Endometrial microvascular endothelial cells (primary cell): ENCODE measurements around the gene MYH6. TPM values are rescaled to one million over a fixed set of nuclear protein-coding genes. Genes with fewer than 3 reads are reported as not detected.
"Not testable (repeated sequence)": the region's sequence is repeated elsewhere in the genome, so short reads cannot be mapped to it uniquely, and the experiment has no call there.

ENCODE experiments used
- in situ Hi-C: cut with HindIII; loops from 2 replicates; pipeline ENCODE4 v1.10.0; 2017; ENCODE audit warnings: low sequenced_read_pairs, low pct_unique_long_range_greater_than_20kb; ENCODE audit errors: inconsistent ontology term
- total RNA-seq: library from RNA; depleted of rRNA; stranded (reverse); fragments of >200 nt; gene quantifications from one replicate; pipeline ENCODE4 v1.2.3, GENCODE V29; 2015; ENCODE audit errors: inconsistent ontology term

The MYH6 gene
- total RNA-seq, 1 donor from 2014 or later: not detected

DNA sequence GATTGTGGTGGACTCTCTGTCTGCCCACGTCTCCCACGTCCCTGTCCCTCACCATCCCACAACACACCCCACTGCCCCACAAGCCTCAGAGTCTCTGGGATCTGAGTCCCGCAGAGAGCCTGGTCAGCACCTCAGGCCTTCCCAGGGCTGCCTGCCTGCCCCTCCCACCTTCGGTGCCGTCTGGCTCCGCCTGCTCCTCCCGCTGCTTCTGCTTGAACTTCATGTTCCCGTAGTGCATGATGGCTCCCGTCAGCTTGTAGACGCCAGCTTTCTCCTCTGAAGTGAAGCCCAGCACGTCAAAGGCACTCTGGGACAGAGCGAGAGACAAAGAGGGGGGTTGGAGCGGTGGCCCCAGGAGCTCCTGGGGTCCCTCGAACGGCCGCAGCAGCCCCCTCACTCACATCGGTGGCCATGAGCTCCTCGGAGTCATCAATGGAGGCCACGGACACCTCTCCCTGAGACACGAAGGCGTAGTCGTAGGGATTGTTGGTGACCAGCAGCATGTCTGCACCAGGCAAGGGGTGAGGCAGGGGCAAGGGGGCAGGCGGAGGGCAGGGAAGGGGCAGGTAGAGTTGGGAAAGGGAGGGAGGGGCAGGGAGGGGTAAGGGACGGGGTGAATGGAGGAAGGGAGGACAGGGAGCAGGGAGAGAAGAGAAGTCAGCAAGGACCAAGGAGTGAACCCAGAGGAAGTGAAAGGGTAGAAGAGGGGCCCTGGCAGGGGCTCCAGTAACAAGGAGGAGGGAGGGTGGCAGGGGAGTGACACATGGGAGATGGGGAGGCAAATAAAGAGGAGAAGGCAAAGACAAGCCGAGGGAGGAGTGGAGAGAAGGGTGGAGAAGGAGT, 5.6 kb downstream of the MYH6 start:
- in situ Hi-C loops: no loop called here

DNA sequence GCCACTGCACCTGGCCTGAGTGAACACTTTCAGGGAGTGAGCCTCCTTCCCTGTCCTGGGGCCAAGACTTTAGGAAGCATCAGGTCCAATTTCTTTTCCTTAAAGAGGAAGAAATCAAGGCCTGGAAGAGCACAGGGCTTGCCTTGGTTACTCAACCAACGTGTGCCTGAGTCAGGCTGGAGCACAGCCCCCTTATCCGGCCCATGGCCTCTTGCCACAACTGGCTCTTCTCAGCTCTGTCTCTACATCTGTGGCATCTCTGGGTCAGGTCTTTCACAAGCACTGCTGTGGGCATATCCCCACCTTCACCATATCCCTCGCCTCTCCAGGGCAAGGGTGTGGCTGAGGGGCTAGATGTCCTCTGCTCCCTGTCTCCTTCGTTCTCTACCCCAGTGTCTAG, 6.8 kb downstream of the MYH6 start:
- in situ Hi-C loops: no loop called here

DNA sequence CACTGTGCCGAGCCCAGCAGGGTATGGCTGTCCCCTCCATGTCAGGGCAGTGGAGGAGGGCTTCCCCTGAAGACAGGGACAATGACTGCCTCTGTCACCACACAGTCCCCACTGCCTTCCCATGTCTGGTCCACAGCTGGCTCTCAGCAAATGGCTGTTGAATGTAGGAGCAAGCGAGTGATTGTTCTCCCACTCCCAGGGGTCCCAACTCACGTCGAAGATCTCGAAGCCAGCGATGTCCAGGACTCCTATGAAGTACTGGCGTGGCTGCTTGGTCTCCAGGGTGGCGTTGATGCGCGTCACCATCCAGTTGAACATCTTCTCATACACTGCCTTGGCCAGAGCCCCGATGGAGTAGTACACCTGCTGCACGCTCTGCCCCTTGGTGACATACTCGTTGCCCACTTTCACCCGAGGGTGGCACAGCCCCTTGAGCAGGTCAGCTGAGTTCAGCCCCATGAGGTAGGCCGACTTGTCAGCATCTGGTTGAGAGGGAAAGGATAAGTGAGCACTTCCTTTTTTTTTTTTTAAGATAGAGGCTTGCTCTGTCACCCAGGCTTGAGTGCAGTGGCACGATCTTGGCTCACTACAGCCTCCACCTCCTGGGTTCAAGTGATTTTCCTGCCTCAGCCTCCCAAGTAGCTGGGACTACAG, 7.5 kb downstream of the MYH6 start:
- in situ Hi-C loops: not testable (repeated sequence)

DNA sequence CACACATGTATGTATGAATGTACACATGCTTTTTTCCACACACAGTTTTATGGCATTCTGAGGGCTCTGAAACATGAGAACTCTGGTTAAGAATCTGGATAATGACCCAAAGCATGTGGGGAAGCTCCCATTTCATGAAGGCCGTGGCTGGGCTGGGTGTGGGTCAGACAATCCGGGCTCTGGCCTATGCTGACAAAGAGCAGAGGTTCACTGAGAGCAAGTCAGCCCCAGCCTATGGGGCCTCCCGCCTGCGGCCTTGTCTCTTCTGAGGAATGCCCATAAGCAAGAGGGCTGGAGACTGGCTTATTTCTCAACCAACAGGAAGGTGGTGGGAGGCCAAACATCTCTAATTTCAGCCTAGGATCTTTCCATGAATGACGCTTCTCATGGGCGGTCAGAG, 8.5 kb downstream of the MYH6 start:
- in situ Hi-C loops: no loop called here

DNA sequence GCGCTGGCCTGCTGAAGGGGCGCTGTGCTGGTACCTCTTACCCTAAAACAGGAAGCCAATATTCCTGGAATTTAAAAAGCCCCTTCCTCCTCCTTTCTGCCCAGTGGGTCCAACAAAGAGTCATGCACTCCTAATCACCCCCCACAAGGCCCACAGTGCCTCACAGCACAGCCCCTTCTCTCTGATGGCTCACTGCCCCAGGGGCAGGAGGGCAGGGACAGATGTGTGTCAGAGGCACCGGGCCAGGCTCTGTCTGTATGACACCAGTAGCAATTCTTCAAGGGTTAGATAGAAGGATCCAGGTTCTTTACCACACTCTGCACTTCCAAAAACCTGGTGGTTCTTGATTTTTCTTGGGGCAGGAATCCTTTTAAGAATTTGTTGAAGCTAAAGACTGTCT, 8.9 kb downstream of the MYH6 start:
- in situ Hi-C loops: no loop called here

DNA sequence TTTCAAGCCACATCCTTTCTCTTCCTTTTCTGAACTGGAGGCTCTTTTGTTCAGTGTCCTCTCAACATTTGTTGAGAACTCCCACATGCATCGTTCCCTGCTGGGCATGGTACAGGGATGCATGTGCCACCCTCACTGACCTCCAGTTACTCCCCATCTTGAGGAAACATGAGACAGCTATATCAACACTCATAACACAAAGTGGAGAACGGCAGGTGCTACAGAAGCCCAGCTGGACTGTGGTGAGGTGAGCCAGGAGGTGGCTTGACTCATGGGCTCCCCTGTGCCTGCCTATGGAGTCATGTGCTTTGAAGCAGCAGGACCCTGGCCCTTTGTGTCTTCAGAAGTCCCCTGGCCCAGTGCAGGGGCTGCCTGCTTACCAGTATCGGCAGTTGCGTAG, 9.7 kb downstream of the MYH6 start:
- in situ Hi-C loops: no loop called here

DNA sequence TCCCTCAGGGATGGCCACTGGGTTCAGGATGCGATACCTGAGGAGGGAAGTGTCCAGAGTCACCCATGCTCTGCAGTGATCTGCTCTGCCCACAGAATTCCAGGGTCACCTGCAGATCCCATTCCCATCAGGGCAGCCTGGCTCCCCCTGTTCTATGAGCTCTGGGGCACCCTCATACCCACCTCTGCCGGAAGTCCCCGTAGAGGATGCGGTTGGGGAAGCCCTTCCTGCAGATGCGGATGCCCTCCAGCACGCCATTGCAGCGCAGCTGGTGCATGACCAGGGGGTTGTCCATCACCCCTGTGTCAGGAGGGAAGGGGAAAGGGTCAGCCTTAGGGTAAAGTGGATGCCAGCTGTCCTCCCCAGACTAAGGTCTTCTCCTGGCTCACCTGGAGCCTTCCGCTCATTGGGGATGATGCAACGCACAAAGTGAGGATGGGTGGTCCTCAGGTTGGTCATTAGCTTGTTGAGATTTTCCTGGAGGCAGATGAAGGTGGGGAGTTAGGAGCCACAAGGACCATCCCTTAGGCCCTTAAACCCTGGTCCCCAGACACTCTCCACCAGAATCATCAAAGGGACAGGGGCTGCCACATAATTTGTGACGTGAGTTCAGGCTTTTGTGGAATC, 11.2 kb downstream of the MYH6 start:
- in situ Hi-C loops: no loop called here

DNA sequence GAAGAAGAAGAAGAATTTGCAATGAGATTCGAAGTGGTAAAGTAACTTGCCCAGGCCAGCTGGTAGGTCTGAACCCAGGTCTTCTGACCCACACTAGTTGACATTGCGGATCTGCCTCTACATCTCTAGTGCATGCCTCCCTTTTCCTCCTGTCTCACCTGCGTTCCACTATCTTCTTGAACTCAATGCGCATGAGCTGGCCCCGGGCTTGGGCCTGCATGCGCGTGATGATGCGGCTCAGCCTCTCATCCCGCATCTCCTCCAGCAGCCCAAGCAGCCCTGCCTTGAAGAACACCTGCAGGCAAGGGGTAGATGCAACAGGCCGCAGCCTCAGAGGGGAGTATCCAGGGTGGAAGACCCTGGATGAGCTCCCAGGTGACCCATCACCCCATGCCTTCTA, 11.9 kb downstream of the MYH6 start:
- in situ Hi-C loops: no loop called here

DNA sequence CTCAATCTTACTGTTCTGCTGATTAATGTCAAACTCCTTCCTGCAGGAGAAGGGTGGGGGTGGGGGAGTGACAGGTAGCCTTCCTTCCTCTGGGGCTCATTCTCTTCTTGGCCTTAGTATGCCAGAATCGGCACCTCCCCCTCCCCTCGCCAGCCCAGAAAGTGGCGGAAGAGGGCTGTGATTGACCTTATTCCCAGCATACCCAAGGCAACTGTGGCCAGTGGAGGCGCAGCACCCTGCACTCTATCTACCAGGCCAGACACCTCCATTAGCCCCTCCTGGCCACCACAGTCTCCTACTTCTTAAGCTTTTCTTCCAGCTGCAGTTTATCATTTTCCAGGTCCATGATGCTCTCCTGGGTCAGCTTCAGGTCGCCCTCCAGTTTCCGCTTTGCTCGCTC, 15.5 kb downstream of the MYH6 start:
- in situ Hi-C loops: no loop called here

DNA sequence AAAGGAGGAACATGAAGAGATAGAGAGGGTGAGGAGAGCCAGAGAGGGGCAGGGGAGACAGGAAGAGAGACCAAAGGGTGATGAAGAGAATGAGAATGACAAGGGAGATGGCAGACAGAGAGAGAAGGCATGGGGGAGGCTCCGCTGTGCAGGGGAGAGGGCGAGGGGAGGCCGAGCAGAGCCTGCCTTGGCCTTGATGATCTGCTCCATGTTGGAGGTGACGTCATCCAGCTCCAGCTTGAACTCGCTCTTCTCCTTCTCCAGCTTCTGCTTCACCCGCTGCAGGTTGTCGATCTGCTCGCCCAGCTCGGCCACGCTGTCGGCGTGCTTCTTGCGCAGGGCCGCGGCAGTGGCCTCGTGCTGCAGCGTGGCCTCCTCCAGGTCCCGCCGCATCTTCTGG, 18.2 kb downstream of the MYH6 start:
- in situ Hi-C loops: not testable (repeated sequence)

DNA sequence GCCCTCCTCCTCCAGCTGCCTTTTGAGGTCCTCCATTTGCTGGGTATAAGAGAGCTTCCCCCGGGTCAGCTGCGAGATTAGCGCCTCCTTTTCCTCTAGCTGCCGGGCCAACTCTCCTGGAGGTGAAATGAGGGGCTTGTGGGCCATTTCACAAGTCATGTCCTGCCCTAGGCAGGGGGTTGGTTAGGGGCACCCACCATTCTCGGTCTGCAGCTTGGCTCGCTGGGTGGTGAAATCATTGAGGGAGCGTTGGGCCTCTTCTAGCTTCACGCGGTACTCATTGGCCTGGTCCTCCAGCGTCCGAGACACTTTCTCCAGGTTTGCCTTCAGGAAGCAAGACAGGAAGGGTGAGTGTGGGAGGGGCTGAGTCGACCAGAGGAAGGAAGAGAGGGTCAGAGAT, 18.7 kb downstream of the MYH6 start:
- in situ Hi-C loops: no loop called here

DNA sequence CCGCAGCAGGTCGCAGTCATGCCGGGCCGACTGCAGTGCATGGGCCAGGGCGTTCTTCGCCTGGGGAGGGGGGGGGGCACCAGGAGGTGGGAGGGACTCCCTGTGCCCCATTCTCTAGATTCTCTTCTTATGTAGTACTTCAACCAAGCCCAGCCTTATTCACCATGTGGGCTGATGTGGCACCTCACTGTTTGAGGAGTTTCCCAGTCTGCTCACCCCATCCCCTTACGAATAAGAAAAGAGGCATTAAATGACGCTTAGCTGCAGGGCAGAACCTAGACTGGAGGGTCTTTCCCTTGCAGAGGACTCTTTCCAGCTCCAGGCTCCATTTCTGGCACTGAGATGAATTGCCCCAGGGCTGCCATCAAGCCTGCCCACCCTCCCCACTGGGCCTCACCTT, 19.1 kb downstream of the MYH6 start:
- in situ Hi-C loops: no loop called here

DNA sequence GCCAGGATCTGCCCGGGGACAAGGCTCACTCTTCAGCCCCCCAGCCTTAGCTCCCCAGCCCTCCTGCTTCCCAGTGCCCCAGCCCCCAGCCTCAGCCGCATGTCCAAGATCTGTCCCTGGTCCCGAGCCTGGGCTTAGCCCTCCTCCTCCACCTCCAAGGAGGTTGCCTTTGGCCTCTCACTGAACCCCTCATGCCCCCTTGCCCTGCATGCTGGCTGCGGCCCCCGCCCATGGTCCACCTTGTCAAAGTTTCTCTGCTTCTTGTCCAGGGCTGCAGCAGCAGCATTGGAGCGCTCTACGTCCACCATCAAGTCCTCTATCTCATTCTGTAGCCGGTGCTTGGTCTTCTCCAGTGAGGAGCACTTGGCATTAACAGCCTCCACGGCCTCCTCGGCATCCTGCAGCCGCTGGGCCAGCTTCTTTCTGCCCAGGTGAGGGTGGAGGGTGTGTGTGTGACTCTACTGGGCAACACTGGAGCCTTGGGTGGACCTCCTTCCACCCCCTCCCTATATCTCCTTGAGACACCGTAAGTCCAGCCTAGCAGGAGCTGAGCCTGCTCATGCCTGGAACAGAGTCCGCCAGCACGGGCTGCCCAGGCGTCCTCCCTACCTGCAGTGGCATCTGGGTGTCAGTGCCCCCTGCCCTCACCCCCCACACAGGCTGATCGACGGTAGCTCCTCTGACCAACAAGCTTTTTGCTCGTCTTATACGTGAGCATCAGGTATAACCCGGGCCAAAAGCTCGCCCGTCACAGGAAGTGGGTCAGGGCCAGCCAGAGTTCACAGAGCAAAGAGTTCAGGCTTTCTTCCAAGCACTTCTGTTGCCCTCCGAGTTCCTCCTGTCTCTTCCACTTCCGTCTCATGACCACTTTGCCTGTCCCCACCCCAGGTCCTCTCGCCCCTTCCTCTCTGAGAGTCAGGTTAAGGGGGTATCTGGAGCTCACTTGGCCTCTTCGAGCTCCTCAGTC, 19.9 kb downstream of the MYH6 start:
- in situ Hi-C loops: no loop called here

DNA sequence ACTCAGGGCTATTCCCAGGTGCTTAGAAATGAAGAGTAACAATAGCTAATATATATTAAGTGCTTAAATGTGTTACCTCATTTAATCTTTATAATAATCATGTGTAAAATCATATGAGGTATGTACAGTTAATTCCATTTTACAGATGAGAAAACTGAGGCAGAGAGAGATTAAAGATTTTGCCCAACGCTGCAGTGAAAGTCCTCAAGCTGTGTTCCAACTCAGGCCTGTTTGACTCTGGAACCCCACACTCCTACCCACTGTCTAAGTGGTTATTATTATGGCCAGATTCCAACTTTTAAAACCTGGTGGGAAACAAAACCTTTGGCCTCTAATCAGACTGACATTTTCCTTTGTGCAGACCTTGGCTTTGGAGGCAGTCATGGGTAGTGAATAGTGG, 21.1 kb downstream of the MYH6 start:
- in situ Hi-C loops: no loop called here

DNA sequence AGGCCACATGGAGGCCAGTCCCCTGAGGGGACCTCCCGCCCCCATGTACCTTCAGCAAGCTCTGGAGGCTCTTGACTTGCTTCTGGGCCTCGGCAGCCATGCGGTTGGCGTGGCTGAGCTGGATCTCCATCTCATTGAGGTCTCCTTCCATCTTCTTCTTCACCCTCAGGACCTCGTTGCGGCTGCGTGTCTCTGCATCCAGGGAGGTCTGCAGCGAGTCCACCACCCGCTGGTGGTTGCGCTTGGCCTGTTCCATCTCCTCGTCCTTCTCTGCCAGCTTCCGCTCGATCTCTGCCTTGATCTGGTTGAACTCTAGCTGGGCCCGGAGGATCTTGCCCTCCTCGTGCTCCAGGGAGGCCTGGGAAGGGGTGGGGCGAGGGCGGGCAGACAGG, 21.8 kb downstream of the MYH6 start:
- in situ Hi-C loops: not testable (repeated sequence)

DNA sequence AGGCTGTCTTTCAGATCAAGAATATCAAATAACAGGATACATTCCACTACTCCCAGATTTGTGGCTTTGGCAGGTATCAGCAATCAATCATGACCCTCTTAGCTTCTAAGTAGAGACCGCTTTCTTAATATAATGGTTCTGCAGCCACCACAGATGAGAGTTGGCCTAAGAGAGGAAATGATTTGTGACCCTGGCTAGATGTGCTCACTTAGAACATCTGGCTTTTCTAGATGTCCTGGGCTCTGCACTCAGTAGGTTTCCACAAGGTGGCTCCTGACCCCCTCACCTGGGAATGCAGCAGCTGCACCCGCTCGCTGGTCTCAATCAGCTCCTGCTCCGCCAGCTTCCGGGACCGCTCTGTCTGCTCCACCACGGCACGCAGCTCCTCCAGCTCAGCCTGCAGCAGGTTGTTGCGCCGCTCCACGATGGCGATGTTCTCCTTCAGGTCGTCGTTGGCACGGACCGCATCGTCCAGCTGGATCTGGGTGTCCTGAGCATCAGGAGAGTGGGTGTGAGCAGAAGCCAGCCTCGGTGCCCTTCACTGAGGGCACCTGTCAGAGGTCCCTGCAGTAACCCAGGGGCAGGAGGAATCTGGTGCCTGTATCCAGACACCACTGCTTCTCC, 22.3 kb downstream of the MYH6 start:
- in situ Hi-C loops: no loop called here

DNA sequence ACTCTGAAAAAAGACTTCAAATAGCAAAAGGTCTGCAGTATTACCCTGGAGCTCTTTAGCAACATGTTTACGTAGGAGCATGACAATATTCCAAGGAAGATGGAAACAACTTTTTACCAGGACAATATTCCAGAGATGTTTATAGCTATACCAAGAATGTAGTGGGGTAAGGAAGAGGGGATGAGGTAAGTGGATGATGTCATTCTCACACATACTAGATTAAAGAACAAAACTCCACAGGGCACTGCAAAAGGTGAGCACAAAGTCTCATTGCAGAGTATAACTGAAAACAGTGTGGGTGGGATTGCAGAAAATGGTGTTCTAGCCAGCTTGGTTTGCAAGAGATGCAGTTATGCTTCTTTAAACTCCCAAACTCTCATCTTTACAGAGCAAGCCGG, 22.8 kb downstream of the MYH6 start:
- in situ Hi-C loops: no loop called here

DNA sequence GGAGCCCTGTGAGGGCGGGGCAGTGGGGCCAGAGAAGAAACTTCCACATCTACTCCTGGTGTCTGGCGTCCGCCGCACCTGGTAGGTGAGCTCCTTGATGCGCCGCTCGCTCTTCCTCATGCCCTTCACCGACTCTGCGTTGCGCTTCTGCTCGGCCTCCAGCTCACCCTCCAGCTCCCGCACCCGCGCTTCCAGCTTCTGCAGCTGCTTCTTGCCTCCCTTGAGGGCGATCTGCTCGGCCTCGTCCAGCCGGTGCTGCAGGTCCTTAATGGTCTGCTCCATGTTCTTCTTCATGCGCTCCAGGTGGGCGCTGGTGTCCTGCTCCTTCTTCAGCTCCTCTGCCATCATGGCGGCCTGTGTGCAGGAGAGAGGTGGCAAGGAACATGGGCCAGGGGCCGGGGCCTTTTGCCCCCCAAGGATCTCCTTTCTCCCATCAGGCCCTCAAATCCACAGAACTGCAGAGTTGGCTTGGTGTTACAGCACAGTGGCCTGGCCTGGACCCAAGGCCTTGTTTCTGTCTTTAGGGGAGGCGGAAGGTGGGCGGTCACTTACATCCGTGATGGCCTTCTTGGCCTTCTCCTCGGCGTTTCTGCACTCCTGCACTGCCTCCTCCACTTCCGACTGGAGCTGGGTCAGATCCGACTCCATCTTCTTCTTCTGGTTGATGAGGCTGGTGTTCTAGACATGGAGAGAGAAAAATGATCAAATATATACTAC, 23.6 kb downstream of the MYH6 start:
- in situ Hi-C loops: no loop called here
